Body of pancreas (tissue), 4 donors: ENCODE measurements around the gene ZBTB49. TPM values are rescaled to one million over a fixed set of nuclear protein-coding genes. Genes with fewer than 3 reads are reported as not detected.
"Not testable (repeated sequence)": the region's sequence is repeated elsewhere in the genome, so short reads cannot be mapped to it uniquely, and the experiment has no call there.

Source experiments
- ATAC-seq: fragments of 150-250 bp; one replicate; pipeline ENCODE4 v1.9.1; 2016
- DNase-seq, 4 donors: peaks; one replicate each; pipeline ENCODE4 v3.0.0-alpha.2; 2019
- H3K27ac ChIP-seq, 4 donors: fragments of 200-600 bp; sonication (generic); 1 replicate in 3 of 4; 2 replicates in 1 of 4; pipeline versions ENCODE4 v1.5.1 to v1.6.1; 2016 to 2019; ENCODE audit warnings: mild to moderate bottlenecking in 1 of 4, mixed read lengths in 1 of 4, moderate library complexity in 1 of 4
- H3K27me3 ChIP-seq, 2 donors: fragments of 200-600 bp; sonication (generic); one replicate each; pipeline ENCODE4 v1.6.0; 2016; ENCODE audit warnings: mild to moderate bottlenecking in 1 of 2
- H3K36me3 ChIP-seq, 2 donors: fragments of 200-600 bp; sonication (generic); replicated peaks in 1 of 2; 2 replicates each; pipeline ENCODE4 v1.5.1; 2016; ENCODE audit warnings: low read depth in 2 of 2; ENCODE audit not compliant: insufficient read depth in 1 of 2
- H3K4me1 ChIP-seq: fragments of 200-600 bp; sonication (generic); one replicate; pipeline ENCODE4 v1.6.0; 2016
- H3K4me3 ChIP-seq, 2 donors: fragments of 200-600 bp; sonication (generic); 1 replicate in 1 of 2; 2 replicates in 1 of 2; pipeline ENCODE4 v1.5.1; 2016 to 2019
- H3K9me3 ChIP-seq, 3 donors: fragments of 200-600 bp; sonication (generic); 1 replicate in 2 of 3; 2 replicates in 1 of 3; pipeline ENCODE4 v1.5.1; 2016
- CTCF ChIP-seq, 7 experiments: fragments of 450-650 bp in 4 of 7; fragments of 200-600 bp in 3 of 7; sonication (generic) in 3 of 7; IDR thresholded peaks; one replicate each; pipeline ENCODE4 v1.5.1; 2016 to 2019; ENCODE audit warnings: antibody characterized with exemption in 7 of 7
- POLR2A ChIP-seq, 3 donors: fragments of 450-650 bp; IDR thresholded peaks; one replicate each; pipeline ENCODE4 v1.6.1; 2016; ENCODE audit warnings: antibody characterized with exemption in 3 of 3, mild to moderate bottlenecking in 2 of 3
- WGBS, 2 donors: methylation state at CpG; one replicate each; pipeline ENCODE4 v1.1.5; 2017; 5-methylcytosine and 5-hydroxymethylcytosine counted together
- intact Hi-C: fragments of 100-400 bp; cut with DNase I; formaldehyde crosslinking; loops from one replicate; pipeline ENCODE4 v1.15.1; 2023
- total RNA-seq, 2 donors: library from RNA; depleted of rRNA; stranded (reverse); fragments of >200 nt; gene quantifications; one replicate each; pipeline ENCODE4 v1.1.0, GENCODE V29; 2016

ZBTB49 gene
- total RNA-seq, 2 donors from 2014 or later: 9.1 to 23.4 TPM

GRCh38 chr4:4248885-4249203 is 41.2 kb upstream of the ZBTB49 start:
- WGBS, 2 donors: 16 to 17% methylated on average over 10 of the region's 10 CpGs
- H3K27me3 ChIP-seq: no peaks in the 10 kb centered on the region
- H3K9me3 ChIP-seq: no peaks in the 10 kb centered on the region
- ATAC-seq (no peak), DNase-seq (no peak)
- H3K4me1 ChIP-seq: peaks cover 18% of the 10 kb centered on the region
- peak overlapping the region; percentile 67 to 94 for H3K4me3 ChIP-seq
- intact Hi-C loops: no loop called here
- peaks cover 0 to 5% of the 10 kb centered on the region in 2 donors for H3K36me3 ChIP-seq
- H3K27ac ChIP-seq: peak overlapping the region; percentile 90 to 94 (median 94)
- no peak for TF ChIP-seq CTCF (IDR thresholded peaks at IDR 0.05)
- no peak for TF ChIP-seq POLR2A (IDR thresholded peaks at IDR 0.05)

GRCh38 chr4:4249342-4249741 is 40.7 kb upstream of the ZBTB49 start:
- 93 to 95% methylated on average over 12 to 15 of the region's 15 CpGs for WGBS, 2 donors
- H3K4me1 ChIP-seq: peaks cover 18% of the 10 kb centered on the region
- ATAC-seq, H3K9me3 ChIP-seq, H3K36me3 ChIP-seq, intact Hi-C loops, H3K27me3 ChIP-seq, DNase-seq, H3K4me3 ChIP-seq: not testable (repeated sequence)
- H3K27ac ChIP-seq: peak overlapping the region in 1 of 4 donors; percentile 94

GRCh38 chr4:4249866-4250265 is 40.2 kb upstream of the ZBTB49 start:
- H3K27ac ChIP-seq: no peak overlapping the region
- no peaks in the 10 kb centered on the region for H3K9me3 ChIP-seq
- TF ChIP-seq CTCF (IDR thresholded peaks at IDR 0.05): no peak
- no peak for TF ChIP-seq POLR2A (IDR thresholded peaks at IDR 0.05)
- no peak for DNase-seq
- H3K36me3 ChIP-seq: peaks cover 0 to 2% of the 10 kb centered on the region in 2 donors
- H3K4me1 ChIP-seq: peaks cover 18% of the 10 kb centered on the region
- ATAC-seq: no peak
- WGBS, 2 donors: 75 to 76% methylated on average over 8 of the region's 8 CpGs
- intact Hi-C loops: no loop called here
- H3K4me3 ChIP-seq: no peak overlapping the region
- no peaks in the 10 kb centered on the region for H3K27me3 ChIP-seq

GRCh38 chr4:4254199-4254598 is 35.9 kb upstream of the ZBTB49 start:
- intact Hi-C loops: no loop called here
- H3K36me3 ChIP-seq: no peaks in the 10 kb centered on the region
- H3K27ac ChIP-seq: no peak overlapping the region
- WGBS, 2 donors: 81% methylated on average over 11 of the region's 11 CpGs
- no peak overlapping the region for H3K4me3 ChIP-seq
- no peaks in the 10 kb centered on the region for H3K9me3 ChIP-seq
- DNase-seq: no peak
- H3K27me3 ChIP-seq: no peaks in the 10 kb centered on the region
- no peak for ATAC-seq
- peaks cover under 1% of the 10 kb centered on the region for H3K4me1 ChIP-seq
- TF ChIP-seq CTCF (IDR thresholded peaks at IDR 0.05) (no peak), POLR2A (IDR thresholded peaks at IDR 0.05) (no peak)

- no peaks in the 10 kb centered on the region for H3K9me3 ChIP-seq
- H3K4me1 ChIP-seq: peaks cover 4% of the 10 kb centered on the region
- H3K27ac ChIP-seq: no peak overlapping the region
- no peak overlapping the region for H3K4me3 ChIP-seq
- ATAC-seq (no peak), DNase-seq (no peak)
- intact Hi-C loops: no loop called here
- WGBS, 2 donors: 22 to 35% methylated on average over 6 of the region's 6 CpGs
- TF ChIP-seq CTCF (IDR thresholded peaks at IDR 0.05) (no peak), POLR2A (IDR thresholded peaks at IDR 0.05) (no peak)
- no peaks in the 10 kb centered on the region for H3K36me3 ChIP-seq
- no peaks in the 10 kb centered on the region for H3K27me3 ChIP-seq
Observed at GRCh38 chr4:4254666-4255065, 35.4 kb upstream of the ZBTB49 start.
